Stimulated activated CD4-positive, alpha-beta T cell treated with anti-CD3 and anti-CD28 coated beads, Interleukin-4, amount 100 ng/mL, for 4 hours (primary cell): ENCODE results near the gene REC8.

Experiments
- DNase-seq, 2 experiments: peaks; one replicate each; pipeline ENCODE4 v3.0.0-alpha.2; 2020

The REC8 gene

GRCh38 chr14:24139272-24139934, 32.5 kb upstream of the REC8 start:
- DNase-seq, result no peak

- peak; percentile 99 for DNase-seq
Observed at GRCh38 chr14:24141097-24141880, 30.6 kb upstream of the REC8 start, which contains the start of gene EMC9. Gene EMC9, minus strand, starts transcription at chr14:24141591. Its CDS starts 287 bp downstream, at chr14:24141304.

GRCh38 chr14:24143511-24143910, 28.4 kb upstream of the REC8 start:
- DNase-seq, result no peak

GRCh38 chr14:24144451-24144850, 27.4 kb upstream of the REC8 start:
- no peak for DNase-seq

GRCh38 chr14:24145219-24145618, 26.7 kb upstream of the REC8 start:
- DNase-seq, result no peak

- no peak for DNase-seq
Observed at GRCh38 chr14:24145690-24146452, 26.0 kb upstream of the REC8 start.

- peak; percentile 76 to 79 for DNase-seq
Observed at GRCh38 chr14:24146453-24146977, 25.4 kb upstream of the REC8 start, which contains the start of gene PSME2. Gene PSME2, minus strand, starts transcription at chr14:24146610. Its CDS starts 29 bp downstream, at chr14:24146581.

GRCh38 chr14:24146978-24147760, 24.7 kb upstream of the REC8 start, which contains the start of gene RNF31:
Gene RNF31, plus strand, starts transcription at chr14:24147498. Its CDS starts 201 bp downstream, at chr14:24147699.
- DNase-seq, result peak; percentile 95 to 98

- DNase-seq, result no peak
Observed at GRCh38 chr14:24147761-24148428, 24.0 kb upstream of the REC8 start.

- no peak for DNase-seq
Observed at GRCh38 chr14:24149302-24149969, 22.4 kb upstream of the REC8 start.

- DNase-seq, result no peak
Observed at GRCh38 chr14:24150061-24150460, 21.8 kb upstream of the REC8 start.

GRCh38 chr14:24150567-24150966, 21.3 kb upstream of the REC8 start:
- DNase-seq, result no peak

GRCh38 chr14:24150993-24151392, 20.9 kb upstream of the REC8 start:
- DNase-seq, result no peak

GRCh38 chr14:24151404-24152080, 20.3 kb upstream of the REC8 start:
- DNase-seq, result no peak

- no peak for DNase-seq
Observed at GRCh38 chr14:24155100-24155499, 16.8 kb upstream of the REC8 start.

GRCh38 chr14:24156840-24157239, 15.0 kb upstream of the REC8 start:
- DNase-seq, result no peak

GRCh38 chr14:24157331-24157730, 14.5 kb upstream of the REC8 start:
- no peak for DNase-seq

GRCh38 chr14:24159777-24160498, 11.9 kb upstream of the REC8 start:
- DNase-seq, result no peak

- no peak for DNase-seq
Observed at GRCh38 chr14:24160499-24160849, 11.4 kb upstream of the REC8 start.
